ENCODE measurements around the gene ZDHHC8.

Gene ZDHHC8

DNA sequence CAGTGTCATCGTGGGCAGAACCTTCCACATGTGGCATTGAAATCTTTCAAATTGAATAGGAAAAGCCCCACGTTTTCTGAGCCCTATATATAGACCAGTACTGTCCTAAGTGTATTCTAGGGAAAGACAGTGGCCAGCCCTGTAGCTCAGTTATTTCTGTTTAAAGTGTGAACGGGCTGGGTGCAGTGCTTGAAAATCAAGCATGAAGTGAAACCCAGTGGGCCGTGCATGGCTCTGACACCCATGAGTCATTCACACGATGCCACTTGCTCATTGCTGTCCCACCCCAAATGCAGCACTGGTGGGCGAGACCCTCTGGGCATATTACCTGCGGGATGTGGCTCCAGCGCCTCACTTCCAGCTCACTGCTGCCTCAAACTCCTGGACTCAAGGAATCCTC lies 49.0 kb downstream of the ZDHHC8 start:
- no peak for DNase-seq (ENCODE audit: low spot score)

DNA sequence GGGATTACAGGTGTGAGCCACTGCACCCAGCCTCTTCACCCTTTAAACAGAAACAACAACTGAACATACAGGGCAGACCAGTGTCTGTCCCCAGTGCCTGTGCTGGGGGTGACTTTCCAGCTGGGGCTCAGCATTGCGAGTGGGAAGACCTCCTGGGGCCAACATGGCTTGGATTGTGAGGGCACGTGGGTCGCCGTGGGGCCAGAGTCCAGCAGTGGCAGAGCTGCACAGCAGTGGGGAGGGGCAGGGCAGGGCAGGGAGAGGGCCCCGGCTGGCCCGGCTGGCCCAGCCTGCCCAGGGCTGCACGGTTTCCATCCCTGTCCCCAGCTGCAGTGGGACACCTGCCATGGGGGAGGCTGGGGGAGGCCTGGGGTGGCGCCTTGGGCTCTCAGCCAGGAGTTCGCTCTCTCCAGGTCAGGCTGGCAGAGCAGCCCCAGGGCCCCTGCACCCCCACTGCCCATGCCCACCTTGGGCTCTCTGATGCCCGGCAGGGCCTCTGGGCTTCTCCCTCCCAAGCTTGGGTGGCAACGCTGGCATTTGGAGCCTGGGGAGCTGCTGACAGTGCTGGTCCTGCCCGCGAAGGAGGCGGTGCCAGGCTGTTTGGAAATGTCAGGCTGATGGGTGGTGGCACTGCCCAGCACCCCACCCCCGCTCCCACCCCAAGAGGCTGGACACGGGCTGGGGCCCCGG lies 49.7 kb downstream of the ZDHHC8 start:
- DNase-seq (ENCODE audit: low spot score): no peak

DNA sequence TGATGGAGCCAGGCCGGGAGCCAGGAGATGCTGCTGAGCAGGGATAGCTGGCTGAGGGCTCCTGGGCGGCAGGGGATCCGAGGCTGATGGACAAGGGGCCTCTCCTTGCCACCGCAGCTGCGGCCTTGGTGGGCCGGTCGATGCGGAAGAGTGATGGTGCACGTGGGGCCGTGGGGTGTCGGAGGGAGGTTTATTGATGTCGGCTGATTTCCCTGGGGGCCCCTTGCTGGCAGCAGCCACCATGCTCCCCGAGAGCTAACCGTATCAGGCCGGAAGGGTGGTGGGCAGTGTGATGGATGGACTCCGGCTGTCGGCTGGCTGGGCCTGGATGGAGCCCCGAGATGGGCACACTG lies 50.3 kb downstream of the ZDHHC8 start:
- no peak for DNase-seq (ENCODE audit: low spot score)

DNA sequence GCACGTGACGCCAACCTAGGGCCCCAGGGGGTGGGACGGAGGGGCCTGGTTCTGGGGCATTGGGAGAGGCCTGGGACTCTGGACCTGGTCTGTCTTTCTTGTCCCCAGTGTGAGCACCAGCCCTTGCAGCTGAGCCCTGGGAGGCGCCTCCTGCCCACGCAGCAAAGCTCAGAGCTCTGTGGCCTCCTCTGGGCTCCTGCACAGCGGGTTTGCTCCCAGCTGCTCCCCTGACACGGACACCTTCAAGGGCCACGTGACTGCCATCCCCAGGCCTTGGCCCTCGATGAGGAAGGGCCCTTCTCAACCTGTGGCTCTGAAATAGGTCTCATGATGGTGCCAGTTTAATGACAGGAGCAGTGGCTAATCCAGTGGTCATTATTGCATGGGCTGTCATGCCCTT lies 50.8 kb downstream of the ZDHHC8 start:
- DNase-seq (ENCODE audit: low spot score): no peak

DNA sequence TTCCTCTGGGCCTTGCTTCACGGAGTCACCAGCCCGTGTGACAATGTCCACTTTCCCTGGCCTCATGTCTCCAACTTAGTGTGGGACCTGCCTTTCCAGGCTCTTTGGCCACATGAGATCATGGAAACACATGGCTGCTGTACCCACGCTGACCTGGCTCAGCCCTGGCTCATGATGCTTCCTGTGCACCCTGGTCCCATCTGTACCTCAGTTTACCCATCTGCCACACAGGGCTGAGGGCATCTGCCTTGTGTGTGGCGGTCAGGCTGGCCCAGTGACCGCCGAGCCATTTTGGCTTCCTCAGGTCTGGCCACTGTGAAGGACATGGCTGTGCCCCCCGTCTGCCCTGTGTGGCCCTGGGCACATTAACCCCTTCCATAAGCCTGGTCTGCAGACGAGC lies 51.5 kb downstream of the ZDHHC8 start:
- DNase-seq (ENCODE audit: low spot score): no peak

DNA sequence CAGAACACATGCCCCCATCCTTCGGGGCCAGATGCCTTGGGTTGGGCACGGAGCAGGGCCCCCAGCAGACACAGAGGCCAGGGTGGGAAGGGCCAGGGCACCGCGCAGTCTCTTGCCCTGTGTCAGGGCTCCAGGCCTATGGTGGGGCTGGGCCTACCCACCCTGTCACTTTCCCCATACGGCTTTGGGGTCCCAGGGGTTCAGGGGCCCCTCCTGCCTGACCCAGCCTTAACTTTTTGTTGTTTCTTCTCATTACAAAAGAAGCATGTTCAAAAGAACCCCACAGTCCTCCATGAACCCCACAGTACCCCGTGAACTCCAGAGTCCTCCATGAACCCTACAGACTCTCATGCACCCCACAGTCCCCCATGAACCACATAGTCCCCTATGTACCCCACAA lies 52.2 kb downstream of the ZDHHC8 start:
- DNase-seq (ENCODE audit: low spot score): no peak

DNA sequence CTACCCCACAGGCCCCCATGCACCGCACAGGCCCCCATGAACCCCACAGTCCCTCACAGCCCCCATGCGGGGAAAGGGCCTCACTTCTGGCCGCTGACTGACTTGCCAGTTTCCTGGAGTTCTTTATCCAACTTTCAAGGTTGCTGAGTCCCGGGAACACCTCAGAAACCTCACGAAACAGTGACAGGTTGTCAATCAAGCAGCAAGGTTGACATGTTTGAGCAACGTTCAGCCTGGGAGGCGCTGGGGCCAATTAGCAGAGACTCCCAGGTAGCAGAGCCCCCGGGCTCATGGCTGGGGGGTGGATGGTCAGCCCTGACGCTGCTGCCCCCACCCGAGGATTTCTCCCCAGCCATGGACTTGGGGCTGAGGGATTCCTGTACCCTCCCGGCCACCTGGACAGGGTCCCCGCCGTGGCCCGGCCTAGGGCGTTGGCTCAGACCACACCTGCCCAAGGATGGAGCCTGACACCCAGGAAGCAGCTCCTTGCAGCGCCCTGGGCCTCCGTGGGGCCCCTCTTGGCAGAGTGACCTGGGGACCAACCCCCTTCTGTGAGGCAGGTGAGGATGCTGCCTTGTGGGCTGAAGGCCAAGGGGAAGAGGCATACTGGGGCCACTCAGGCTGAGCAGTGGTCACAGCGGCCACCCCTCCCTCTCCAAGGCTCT lies 53.0 kb downstream of the ZDHHC8 start:
- DNase-seq (ENCODE audit: low spot score): no peak

DNA sequence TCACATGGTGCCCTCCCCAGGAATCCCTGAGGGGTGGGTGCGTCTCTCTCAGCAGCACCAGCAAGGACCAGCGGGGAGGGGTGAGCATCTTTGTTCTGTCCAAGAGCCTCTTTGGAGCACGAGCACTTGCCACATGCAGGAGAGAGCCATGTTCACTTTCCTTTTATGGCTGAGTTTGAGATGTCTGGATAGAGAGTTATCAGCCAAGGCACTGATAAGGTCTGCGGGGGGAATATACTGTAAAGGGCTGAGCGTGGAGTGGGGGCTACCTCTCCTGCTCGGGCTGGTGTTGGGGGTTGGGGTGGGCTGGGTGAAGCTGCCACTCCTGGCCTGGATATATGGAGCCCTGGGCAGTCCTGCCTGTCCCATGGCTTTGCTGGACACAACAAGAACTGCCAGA lies 54.1 kb downstream of the ZDHHC8 start:
- no peak for DNase-seq (ENCODE audit: low spot score)

DNA sequence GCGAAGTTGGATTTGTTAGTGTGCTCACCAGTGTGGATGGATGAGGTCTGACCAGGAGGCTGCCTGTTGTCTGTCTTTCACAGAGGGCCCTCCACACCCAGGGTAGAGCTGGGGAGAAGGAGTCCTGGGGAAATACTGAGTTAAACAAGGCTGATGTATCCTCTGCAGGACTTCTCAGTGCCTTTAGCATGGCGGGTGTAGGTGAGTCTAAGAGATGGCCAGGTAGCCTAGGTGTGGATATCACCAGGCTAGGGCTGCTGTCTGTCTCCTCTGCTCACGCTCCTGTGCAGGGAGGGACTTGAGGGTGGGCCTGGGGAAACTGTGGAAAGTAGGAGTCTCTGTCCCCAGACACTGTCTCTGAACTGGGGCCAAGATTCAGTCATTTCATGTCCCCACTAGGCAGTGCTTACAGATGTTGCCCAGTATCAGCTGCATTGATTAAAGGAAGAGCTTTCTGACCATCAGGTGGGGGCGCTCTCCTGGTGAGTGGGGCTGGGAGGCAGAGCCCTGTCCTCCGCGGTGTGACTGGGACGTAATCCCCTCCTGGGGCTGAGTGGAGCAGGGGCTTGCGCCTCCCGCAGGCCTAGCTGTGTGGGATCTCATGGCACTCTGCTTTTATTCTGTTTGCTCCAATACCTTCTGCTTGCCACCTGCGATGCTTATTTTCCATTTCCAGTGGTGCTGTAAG lies 54.7 kb downstream of the ZDHHC8 start:
- peak; percentile 89 for DNase-seq (ENCODE audit: low spot score)

DNA sequence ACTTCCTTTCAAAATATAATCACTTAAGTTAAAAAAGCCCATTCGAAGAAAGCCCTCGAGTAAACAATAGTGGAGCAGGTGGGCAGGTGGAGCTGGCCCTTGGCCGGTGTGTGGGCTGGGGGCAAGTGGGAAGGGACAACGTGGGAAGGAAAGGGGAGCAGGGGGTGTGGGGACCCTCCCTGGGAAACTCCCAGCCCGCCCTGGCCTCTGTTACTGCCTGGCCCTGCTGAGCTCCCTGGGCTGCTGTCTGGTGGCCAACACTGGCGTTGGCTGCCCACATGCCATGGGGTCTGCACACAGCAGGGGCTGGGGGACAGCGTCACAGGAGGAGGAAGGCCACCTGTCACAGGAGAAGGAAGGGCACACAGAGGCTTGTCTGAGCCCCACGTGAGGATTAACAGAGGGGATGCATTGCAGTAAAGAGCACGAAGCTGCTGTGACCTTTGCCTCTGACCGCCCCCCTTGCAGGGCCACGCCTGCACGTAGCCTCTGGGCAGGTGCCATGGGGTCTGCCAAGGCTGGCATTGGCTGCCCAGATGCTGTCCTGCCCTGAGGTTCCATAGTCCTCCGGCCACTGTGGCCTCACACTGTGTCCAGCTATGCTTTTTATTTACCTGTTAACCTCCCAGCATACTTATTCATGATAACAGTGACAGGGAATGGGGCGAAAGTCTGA lies 55.4 kb downstream of the ZDHHC8 start:
- DNase-seq (ENCODE audit: low spot score): no peak

DNA sequence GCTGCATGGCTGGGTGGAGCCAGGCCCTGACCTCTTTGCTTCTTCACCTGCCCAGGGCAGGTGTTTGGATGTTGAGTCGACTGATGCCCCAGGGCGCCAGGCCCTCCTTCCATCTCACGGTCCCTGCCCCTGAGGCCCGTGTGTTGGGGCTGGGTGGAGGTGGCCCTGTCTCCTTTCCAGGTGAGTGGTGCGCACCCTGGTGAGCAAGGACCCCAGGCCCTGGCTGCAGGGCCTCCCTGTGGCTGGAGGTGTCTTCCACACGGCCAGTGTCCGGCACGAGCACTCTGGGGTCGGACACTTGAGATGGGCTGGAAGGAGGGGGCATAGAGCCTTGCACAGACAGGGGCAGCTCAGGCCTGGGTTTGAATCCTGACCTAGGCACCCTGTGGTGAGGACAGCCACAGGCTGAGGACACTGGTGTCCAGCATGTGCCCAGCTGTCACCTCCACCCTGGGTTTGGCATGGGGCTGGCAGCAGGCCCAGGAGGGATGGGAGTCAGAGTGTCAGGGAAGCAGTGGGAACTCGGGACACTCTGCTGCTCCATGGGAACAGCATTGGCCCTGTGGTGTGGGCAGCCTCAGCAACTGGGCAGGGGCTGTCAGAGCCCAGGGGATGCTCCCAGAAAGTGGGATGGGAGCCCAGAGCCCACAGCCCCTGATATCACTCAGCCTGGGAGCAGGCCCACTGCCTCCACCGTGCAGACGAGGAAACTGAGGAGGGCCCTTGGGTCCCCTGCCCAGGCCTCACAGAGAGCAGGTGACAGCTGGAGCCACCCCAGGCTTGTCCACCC lies 56.4 kb downstream of the ZDHHC8 start:
- no peak for DNase-seq (ENCODE audit: low spot score)

DNA sequence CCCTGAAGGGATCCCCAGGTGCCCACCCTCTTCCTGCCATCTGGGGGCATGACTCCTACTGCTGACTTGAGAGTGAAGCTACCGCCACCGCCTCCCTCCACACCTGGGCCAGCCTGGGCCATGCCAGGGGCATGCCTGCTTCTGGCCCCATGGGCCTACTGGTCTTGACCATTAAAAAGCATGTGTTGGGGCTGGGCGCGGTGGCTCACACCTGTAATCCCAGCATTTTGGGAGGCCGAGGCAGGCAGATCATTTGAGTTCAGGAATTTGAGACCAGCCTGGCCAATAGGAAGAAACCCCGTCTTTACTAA lies 56.9 kb downstream of the ZDHHC8 start:
- DNase-seq (ENCODE audit: low spot score): no peak

DNA sequence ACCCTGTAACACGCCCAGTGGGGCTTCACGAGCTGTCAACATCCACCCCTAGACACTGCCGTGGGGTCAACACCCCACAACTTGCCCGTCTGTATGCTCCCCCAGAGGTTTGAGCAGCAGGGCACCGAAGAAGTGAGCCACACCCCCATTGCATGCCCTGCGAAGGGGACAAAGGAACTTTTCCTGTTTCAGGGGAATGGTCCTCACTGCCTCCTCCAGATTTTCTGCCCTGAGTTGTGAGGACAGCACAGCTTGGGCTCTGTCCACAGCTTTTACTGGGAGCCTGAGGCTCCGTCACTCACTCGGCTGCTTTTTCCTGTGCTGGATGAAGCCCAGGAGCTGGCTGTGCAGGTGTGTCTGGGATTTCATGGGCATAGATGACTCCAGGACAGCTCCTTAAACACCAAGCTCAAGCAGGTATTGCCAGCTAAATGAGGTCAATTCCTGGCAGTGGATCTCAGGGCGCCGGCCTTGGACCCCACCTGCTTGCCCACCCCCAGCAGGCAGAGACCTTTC lies 59.5 kb downstream of the ZDHHC8 start:
- DNase-seq (ENCODE audit: low spot score): no peak

DNA sequence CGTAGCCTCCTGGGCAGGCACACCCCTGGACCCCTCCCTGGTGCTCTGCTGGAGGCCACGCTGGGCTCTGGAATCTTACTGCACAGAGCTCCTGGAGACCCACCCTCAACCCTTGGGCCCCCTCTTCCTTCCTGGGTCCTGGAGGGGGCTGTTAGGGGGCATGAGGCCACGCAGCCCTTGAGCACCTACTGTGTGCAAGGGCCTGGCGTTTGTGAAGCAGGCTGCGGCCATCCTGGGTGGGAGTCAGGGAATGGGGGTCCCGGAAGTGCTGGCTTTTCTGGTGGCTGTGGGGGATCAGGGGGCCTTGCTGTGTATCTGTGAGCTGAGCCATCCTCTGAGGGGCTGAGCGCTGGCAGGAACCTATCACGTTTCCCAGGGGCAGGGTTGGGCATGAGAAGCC lies 60.2 kb downstream of the ZDHHC8 start:
- DNase-seq (ENCODE audit: low spot score): no peak

DNA sequence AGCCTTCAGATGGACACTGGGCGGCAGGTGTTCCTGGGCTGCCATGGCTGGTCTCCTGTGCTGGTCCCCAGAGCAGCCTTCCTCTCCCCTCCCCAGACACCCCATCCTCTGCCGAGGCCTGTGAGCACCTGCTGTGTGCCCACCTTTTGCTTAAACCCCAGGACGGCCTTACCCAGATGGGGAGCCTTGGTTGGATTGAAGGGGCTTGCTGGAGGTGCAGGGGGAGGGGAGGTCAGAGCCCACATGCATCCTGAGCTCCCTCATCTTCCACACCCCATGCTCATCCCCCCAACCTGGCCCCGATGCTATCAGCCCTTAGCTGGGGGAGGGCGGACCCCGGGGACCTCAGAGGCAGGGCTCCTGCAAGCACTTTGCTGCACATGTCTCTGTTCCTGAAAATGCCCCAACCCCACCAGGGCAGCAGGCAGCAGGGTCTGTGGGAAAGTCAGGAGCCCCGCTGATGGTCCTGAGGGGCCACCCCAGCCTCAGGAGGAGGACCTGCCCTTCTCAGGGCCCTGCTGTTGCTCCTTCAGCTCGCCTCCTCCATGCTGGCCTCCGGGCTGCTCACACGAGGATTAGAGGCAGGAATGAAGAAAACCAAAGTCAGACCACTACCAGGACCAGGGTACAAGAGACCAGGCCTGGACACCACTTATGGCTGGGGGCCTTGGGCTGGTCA lies 60.8 kb downstream of the ZDHHC8 start:
- DNase-seq (ENCODE audit: low spot score): no peak

DNA sequence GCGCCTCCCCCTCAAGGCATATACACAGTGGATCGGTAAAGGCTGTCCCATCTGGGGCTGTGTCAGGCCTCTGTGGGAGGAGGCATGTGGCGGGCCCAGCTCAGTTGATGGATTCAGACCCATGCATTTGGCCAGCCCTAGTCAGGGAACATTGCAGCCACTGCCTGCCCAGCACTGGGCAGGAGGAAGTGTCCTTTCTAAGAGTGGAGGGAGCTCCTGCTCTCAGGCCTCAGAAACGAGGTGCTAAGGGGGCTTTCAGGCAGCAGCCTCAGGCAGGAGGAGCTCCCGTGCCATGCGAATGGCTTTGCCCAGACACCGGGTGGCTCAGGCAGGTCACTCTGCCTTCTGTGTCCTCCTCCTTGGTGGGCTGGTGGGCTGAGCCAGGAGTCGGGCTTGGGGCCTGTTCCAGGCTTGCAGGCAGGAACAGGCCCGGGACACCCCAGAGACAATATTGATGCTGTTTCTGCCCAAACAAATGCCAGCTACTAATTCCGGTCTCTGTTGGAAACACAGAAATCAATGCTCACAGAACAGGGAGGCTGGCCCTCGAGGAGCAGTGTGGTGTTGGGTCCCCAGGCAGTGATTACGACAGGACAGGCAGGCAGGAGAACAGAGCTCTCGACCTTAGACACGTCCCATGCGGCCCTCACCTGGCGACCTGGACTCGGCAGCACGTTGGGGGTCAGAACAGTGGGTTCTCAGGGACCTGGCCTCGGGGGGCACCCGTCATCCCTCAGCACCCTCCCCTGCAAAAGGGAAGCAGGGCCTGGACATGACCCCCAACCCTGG lies 61.6 kb downstream of the ZDHHC8 start:
- no peak for DNase-seq (ENCODE audit: low spot score)

DNA sequence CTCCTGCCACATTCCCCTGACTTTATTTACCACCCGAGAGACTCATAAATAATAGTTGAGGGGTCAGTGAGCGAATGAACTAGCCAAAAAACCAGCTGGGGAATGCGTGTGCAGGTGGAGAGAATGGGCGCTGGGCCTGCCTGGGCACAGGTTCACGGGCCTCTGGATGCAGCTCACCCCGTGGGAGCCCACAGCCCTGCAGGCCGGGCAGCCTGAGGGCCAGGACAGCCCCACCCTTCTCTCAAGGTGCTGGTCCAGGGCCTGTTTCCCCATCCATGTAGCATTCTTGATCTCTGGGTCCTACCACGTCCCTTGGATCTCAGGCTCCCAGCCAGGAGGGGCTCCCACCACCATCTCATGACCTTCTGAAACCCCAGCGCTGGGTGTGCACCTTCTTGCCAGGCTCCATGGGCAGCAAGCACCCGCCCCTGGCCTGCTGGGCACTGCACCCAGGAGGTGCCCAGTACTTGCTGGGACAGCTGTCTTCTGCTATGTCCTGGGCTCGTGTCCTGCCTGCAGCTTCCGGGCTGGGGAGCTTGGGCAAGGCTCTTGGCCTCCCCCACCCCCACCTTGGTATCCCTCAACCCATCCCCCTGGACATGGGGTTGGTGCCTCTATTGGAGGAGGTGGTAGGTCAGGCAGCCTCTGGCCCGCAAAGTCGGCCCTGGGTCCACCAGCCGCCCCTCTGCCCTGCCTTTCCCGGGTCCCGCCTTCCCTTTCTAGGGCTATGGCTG lies 62.3 kb downstream of the ZDHHC8 start:
- DNase-seq (ENCODE audit: low spot score): no peak

DNA sequence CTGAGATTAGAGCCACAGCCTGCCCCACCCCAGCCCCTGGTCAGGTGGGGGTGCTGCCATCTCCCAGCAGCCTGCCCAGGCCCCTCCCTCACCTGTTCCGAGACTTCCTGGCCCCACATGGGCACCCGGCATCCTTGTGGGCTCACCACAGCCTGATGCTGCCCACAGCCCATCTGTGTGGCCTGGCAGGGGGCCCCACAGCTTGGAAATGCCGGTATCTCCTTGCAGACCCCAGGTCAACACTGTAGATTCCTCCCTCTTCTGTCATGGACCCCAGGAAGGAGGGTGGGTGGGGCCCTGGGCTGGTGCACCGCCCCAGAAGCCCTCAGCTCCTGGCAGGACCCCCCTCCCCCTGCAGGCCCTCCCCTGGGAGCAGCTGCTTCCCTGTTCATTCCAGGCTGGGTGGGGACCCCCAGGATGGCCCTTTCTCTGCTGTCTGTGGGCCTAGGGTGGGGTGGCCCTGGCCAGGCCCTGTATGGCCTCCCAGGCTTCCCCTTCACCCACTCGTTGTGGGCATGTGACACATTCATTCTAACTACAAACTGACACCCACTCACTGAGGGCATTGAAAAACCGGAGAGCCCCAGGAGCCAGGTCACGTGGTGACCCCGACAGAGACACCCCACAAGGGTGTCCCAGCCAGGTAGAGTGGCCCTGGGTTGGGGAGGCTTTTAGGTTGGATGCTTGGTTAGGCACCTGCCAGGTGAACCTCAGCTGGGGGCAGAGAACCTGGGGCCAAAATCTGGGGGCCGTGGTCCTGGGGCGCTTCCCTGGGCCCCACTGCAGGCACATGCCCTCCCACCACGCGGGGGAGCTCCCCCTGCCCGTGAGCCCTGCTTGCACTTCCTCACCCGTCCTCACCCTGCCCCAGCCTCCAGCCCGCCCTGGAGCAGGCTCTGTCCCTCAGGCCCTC lies 63.3 kb downstream of the ZDHHC8 start:
- DNase-seq (ENCODE audit: low spot score): no peak
